Duodenal mucosa (tissue), 2 donors: Measurements from ENCODE around the gene C1orf167.

Experiments used
- H3K27ac ChIP-seq: one replicate; pipeline ENCODE4 v1.7.0; 2013; ENCODE audit warnings: low read depth, low read length
- H3K27me3 ChIP-seq, 2 donors: one replicate each; pipeline ENCODE4 v1.7.0; 2013; ENCODE audit warnings: low read length in 2 of 2, control low read depth in 1 of 2; ENCODE audit not compliant: insufficient read depth in 2 of 2, control insufficient read depth in 1 of 2
- H3K36me3 ChIP-seq, 2 donors: one replicate each; pipeline ENCODE4 v1.7.0; 2013; ENCODE audit warnings: low read length in 2 of 2, control low read depth in 1 of 2; ENCODE audit not compliant: insufficient read depth in 2 of 2, control insufficient read depth in 1 of 2
- H3K4me1 ChIP-seq, 2 donors: one replicate each; pipeline ENCODE4 v1.7.0; 2013; ENCODE audit warnings: low read length in 2 of 2, control low read depth in 1 of 2; ENCODE audit not compliant: insufficient read depth in 2 of 2, control insufficient read depth in 1 of 2
- H3K4me3 ChIP-seq, 2 donors: one replicate each; pipeline ENCODE4 v1.7.0; 2013; ENCODE audit warnings: low read length in 2 of 2, low read depth in 1 of 2
- H3K9ac ChIP-seq, 2 donors: one replicate each; pipeline ENCODE4 v1.7.0; 2013; ENCODE audit warnings: low read length in 2 of 2, low read depth in 1 of 2
- H3K9me3 ChIP-seq, 2 donors: one replicate each; pipeline ENCODE4 v1.7.0; 2013; ENCODE audit warnings: low read length in 2 of 2, control low read depth in 1 of 2; ENCODE audit not compliant: control insufficient read depth in 1 of 2

The C1orf167 gene

DNA sequence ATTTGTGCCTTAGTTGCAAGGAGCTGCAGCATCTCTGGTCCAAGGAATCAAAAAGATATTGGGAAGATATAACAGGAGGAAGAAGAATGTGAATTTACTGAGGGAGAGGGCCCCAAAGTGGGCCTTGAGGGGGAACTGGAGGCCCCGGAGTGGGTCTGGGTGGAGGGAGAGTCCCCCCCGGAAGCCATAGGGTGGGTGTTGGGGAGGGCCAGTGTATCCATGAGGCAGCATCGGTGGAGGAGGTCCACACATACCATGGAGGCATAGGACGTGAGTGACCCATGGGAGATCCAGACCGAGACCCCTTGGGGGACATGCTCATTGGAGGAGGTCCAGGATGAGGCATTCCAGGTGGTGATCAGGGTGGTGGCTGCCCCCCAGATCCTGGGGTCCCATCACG lies 708 bp upstream of the C1orf167 start:
- no peaks in the 10 kb centered on the region for H3K9me3 ChIP-seq
- no peak overlapping the region for H3K27ac ChIP-seq
- H3K36me3 ChIP-seq, result no peaks in the 10 kb centered on the region
- peaks cover 7 to 14% of the 10 kb centered on the region in 2 donors for H3K27me3 ChIP-seq
- no peak overlapping the region for H3K4me3 ChIP-seq
- peaks cover 0 to 5% of the 10 kb centered on the region in 2 donors for H3K4me1 ChIP-seq
- H3K9ac ChIP-seq, result no peak overlapping the region

DNA sequence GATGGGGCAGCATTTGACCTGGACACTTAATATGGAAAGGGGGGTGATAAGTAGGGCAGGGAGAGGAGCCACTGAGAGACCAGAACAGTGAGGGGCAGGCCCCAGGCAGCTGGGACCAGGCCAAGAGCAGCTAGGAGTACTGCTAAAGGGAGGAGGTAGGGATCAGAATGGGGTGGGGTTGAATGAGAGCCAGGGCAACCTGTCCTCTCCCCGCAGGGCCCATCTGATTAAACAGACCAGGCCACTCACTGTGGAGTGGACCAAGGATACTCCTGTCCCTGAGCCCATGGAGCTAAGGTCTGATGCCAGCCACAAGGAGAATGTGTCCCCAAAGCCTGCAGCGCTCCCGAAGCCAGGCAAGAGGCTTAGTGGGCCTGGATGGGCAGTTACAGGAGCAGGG lies 2.1 kb downstream of the C1orf167 start:
- H3K36me3 ChIP-seq, result no peaks in the 10 kb centered on the region
- no peak overlapping the region for H3K27ac ChIP-seq
- no peak overlapping the region for H3K4me3 ChIP-seq
- H3K27me3 ChIP-seq, result peaks cover 7 to 14% of the 10 kb centered on the region in 2 donors
- no peak overlapping the region for H3K9ac ChIP-seq
- H3K4me1 ChIP-seq, result peaks cover 0 to 5% of the 10 kb centered on the region in 2 donors
- H3K9me3 ChIP-seq, result no peaks in the 10 kb centered on the region

DNA sequence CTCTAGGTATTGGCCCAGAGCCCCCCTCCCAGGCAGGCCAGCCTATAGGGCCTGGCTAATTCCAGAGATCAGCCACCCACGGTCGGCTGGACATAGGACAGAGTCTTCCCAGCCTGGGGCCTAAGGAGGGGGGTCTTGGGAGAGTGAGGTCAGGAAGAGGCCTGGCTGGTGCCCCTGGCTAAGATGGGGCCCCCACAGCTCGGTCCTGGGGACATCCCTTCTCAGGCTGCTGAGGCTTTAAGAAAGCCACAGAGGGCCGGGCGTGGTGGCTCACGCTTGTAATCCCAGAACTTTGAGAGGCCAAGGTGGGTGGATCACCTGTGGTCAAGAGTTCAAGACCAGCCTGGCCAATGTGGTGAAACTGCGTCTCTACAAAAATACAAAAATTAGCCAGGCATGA lies 2.5 kb downstream of the C1orf167 start:
- no peaks in the 10 kb centered on the region for H3K36me3 ChIP-seq
- peaks cover 7 to 14% of the 10 kb centered on the region in 2 donors for H3K27me3 ChIP-seq
- H3K4me1 ChIP-seq, result peaks cover 0 to 5% of the 10 kb centered on the region in 2 donors
- no peak overlapping the region for H3K4me3 ChIP-seq
- no peaks in the 10 kb centered on the region for H3K9me3 ChIP-seq
- no peak overlapping the region for H3K27ac ChIP-seq
- no peak overlapping the region for H3K9ac ChIP-seq

GRCh38 chr1:11765661-11766428 lies 3.9 kb downstream of the C1orf167 start:
- Histone ChIP-seq H3K4me1 (peaks cover 0 to 5% of the 10 kb centered on the region in 2 donors), H3K36me3 (no peaks in the 10 kb centered on the region), H3K27ac (no peak overlapping the region)

GRCh38 chr1:11766429-11766776 lies 4.4 kb downstream of the C1orf167 start:
- Histone ChIP-seq H3K36me3 (no peaks in the 10 kb centered on the region), H3K27me3 (peaks cover 7 to 11% of the 10 kb centered on the region in 2 donors), H3K4me3 (no peak overlapping the region), H3K27ac (no peak overlapping the region), H3K9ac (no peak overlapping the region), H3K4me1 (peaks cover 0 to 5% of the 10 kb centered on the region in 2 donors), H3K9me3 (no peaks in the 10 kb centered on the region)

More at GRCh38 chr1:11765661-11766428, 3.9 kb downstream of the C1orf167 start:
- Histone ChIP-seq H3K4me3 (no peak overlapping the region), H3K9me3 (no peaks in the 10 kb centered on the region), H3K9ac (no peak overlapping the region), H3K27me3 (peaks cover 7 to 14% of the 10 kb centered on the region in 2 donors)

GRCh38 chr1:11767922-11768704 lies 6.1 kb downstream of the C1orf167 start:
- H3K27me3 ChIP-seq, result no peaks in the 10 kb centered on the region
- no peaks in the 10 kb centered on the region for H3K9me3 ChIP-seq
- H3K36me3 ChIP-seq, result no peaks in the 10 kb centered on the region
- no peak overlapping the region for H3K4me3 ChIP-seq
- no peaks in the 10 kb centered on the region for H3K4me1 ChIP-seq
- no peak overlapping the region for H3K9ac ChIP-seq
- no peak overlapping the region for H3K27ac ChIP-seq

DNA sequence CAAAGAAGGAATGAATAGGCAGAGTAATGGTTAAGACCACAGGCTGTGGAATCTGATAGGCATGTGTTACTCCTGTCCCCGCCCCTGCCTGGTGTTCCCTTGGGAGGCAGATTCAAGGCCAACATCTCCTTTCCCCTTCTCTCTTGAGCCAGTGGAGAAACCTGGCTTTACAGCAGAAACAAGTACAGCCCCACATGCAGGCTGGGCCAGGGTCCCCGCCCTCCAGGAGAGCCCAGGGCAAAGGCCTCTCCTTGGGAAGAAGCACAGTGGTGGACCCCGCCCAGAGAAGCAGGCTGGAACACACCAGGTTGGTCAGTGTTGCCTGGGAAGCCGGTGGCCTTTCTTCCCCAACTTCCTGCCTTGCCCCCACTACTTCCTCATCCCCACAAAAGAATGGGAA lies 6.8 kb downstream of the C1orf167 start:
- Histone ChIP-seq H3K27ac (no peak overlapping the region), H3K4me3 (no peak overlapping the region), H3K9me3 (no peaks in the 10 kb centered on the region), H3K27me3 (no peaks in the 10 kb centered on the region), H3K4me1 (no peaks in the 10 kb centered on the region), H3K9ac (no peak overlapping the region), H3K36me3 (no peaks in the 10 kb centered on the region)

GRCh38 chr1:11769274-11769673 lies 7.3 kb downstream of the C1orf167 start:
- H3K4me1 ChIP-seq, result no peaks in the 10 kb centered on the region
- H3K27ac ChIP-seq, result no peak overlapping the region

DNA sequence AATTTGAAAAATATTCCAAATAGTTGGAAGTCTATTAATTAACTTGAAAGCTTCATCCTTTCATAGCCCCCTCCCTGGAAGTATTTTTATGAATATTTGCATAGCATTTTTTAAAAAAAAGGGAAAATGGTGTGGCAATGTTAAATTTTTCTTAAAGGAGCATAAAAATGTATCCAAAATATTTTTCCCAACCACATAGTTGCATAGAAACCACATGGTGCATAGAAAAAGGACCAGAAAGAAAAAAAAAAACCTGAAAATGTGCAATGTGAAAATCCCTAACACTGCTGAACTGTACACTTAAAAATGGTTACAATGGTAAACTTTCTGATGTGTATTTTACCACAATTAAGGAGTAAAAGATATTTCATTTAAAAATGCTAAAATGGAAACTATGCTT lies 8.0 kb downstream of the C1orf167 start:
- Histone ChIP-seq H3K9ac (no peak overlapping the region), H3K36me3 (no peaks in the 10 kb centered on the region), H3K9me3 (no peaks in the 10 kb centered on the region), H3K4me1 (no peaks in the 10 kb centered on the region), H3K27me3 (no peaks in the 10 kb centered on the region), H3K27ac (no peak overlapping the region), H3K4me3 (no peak overlapping the region)

More at GRCh38 chr1:11769274-11769673, 7.3 kb downstream of the C1orf167 start:
- H3K9ac ChIP-seq, result no peak overlapping the region
- H3K36me3 ChIP-seq, result no peaks in the 10 kb centered on the region
- no peak overlapping the region for H3K4me3 ChIP-seq
- H3K27me3 ChIP-seq, result no peaks in the 10 kb centered on the region
- no peaks in the 10 kb centered on the region for H3K9me3 ChIP-seq

- Histone ChIP-seq H3K4me1 (peaks cover 0 to 4% of the 10 kb centered on the region in 2 donors), H3K9ac (no peak overlapping the region), H3K27me3 (no peaks in the 10 kb centered on the region), H3K27ac (no peak overlapping the region), H3K4me3 (no peak overlapping the region), H3K9me3 (no peaks in the 10 kb centered on the region), H3K36me3 (no peaks in the 10 kb centered on the region)
These were observed 9.6 kb downstream of the C1orf167 start for GRCh38 chr1:11771481-11772043.
